ENCODE results near the gene COL23A1. TPM values are rescaled to one million over a fixed set of nuclear protein-coding genes. Genes with fewer than 3 reads are reported as not detected.

The COL23A1 gene
- total and polyA plus RNA-seq, 8 donors = 0.06 to 0.68 (median 0.33) TPM; not detected in 2

DNA sequence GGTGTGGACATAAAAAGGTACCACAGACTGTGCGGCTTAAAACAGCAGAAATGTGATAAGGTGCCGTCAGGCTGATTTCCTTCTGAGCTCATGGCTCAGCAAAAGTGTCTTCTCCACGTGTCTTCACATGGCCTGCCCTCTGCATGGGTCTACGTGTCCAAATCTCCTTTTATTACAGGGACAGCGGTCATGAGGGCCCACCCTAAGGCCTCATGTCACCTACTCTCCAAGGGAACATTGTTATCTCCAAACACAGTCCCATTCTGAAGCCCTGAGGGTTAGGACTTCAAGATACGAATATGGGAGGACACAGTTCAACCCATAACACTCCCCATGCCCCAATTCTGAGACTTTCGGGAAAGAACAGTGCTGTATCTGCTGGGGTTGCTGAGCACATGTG lies 35.2 kb downstream of the COL23A1 start:
- Histone ChIP-seq H3K4me1 (no peaks in the 10 kb centered on the region), H3K9me3 (no peaks in the 10 kb centered on the region), H3K4me3 (no peak overlapping the region), H3K27me3 (peaks cover 0 to 6% (median 0%) of the 10 kb centered on the region in 4 donors), H3K36me3 (no peaks in the 10 kb centered on the region), H3K27ac (no peak overlapping the region)
- intact Hi-C loops (cut with DNase I) = loop anchor here in 1 of 3 donors (5.0 kb wide), 1 partner anchor 278 kb away; no protein-coding TSS in a partner anchor
- FAIRE-seq = no peak
- no peak for ATAC-seq
- TF ChIP-seq, protein P1, sequence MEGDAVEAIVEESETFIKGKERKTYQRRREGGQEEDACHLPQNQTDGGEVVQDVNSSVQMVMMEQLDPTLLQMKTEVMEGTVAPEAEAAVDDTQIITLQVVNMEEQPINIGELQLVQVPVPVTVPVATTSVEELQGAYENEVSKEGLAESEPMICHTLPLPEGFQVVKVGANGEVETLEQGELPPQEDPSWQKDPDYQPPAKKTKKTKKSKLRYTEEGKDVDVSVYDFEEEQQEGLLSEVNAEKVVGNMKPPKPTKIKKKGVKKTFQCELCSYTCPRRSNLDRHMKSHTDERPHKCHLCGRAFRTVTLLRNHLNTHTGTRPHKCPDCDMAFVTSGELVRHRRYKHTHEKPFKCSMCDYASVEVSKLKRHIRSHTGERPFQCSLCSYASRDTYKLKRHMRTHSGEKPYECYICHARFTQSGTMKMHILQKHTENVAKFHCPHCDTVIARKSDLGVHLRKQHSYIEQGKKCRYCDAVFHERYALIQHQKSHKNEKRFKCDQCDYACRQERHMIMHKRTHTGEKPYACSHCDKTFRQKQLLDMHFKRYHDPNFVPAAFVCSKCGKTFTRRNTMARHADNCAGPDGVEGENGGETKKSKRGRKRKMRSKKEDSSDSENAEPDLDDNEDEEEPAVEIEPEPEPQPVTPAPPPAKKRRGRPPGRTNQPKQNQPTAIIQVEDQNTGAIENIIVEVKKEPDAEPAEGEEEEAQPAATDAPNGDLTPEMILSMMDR (IDR thresholded peaks at IDR 0.05) = no peak
- WGBS, 2 donors = 57 to 69% methylated on average over 7 of the region's 7 CpGs
- no peak for DNase-seq

DNA sequence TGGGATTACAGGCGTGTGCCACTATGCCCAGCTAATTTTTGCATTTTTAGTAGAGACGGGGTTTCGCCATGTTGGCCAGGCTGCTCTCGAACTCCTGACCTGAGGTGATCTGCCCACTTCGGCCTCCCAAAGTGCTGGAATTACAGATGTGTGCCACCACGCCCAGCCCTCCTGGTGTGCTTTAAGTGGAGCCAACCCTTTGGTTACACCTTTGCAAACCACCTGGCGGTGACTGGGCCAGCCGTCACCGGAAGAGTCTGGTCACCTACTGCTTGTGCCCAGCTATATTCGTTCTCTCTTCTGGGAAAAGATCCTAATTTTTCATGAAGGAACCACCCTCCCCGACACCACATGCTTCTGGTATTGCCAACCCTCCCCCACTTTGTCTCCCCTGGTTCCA lies 35.9 kb downstream of the COL23A1 start:
- ATAC-seq = no peak
- H3K4me1 ChIP-seq = no peaks in the 10 kb centered on the region
- DNase-seq = no peak
- peaks cover 0 to 6% (median 0%) of the 10 kb centered on the region in 4 donors for H3K27me3 ChIP-seq
- 74 to 83% methylated on average over 11 of the region's 11 CpGs for WGBS, 2 donors
- H3K27ac ChIP-seq = no peak overlapping the region
- H3K36me3 ChIP-seq = no peaks in the 10 kb centered on the region
- H3K9me3 ChIP-seq = no peaks in the 10 kb centered on the region
- intact Hi-C loops (cut with DNase I) = loop anchor here in 1 of 3 donors (5.0 kb wide), 1 partner anchor 277 kb away; no protein-coding TSS in a partner anchor
- H3K4me3 ChIP-seq = no peak overlapping the region
- FAIRE-seq = no peak
- TF ChIP-seq, protein P1 (IDR thresholded peaks at IDR 0.05) = no peak

DNA sequence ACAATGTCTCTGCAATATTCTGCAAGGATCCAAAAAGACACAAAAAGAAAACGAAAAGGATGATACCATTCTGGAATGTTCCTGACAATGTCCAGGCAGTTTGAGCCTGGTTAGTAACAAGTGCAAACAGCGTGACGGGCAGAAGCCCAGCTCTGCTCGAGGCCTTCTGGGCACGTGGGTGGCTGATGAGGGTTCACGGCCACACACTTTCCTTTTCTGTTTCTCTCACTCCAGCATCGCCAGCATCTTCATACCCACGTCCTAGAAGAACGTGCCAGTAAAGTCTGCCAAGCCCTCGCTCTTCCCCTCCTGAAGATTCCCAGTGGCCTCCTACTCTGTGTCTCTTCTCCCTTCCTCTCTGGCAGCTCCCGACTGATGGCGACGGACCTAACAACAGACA lies 36.7 kb downstream of the COL23A1 start:
- intact Hi-C loops (cut with DNase I) = loop anchor here in 1 of 3 donors (5.0 kb wide), 1 partner anchor 276 kb away; no protein-coding TSS in a partner anchor
- Histone ChIP-seq H3K9me3 (no peaks in the 10 kb centered on the region), H3K4me3 (no peak overlapping the region), H3K27me3 (peaks cover 0 to 6% (median 0%) of the 10 kb centered on the region in 4 donors), H3K4me1 (no peaks in the 10 kb centered on the region), H3K36me3 (no peaks in the 10 kb centered on the region), H3K27ac (no peak overlapping the region)
- TF ChIP-seq, protein P1 (IDR thresholded peaks at IDR 0.05) = no peak
- ATAC-seq = no peak
- no peak for DNase-seq
- WGBS, 2 donors = 56 to 62% methylated on average over 13 of the region's 13 CpGs
- no peak for FAIRE-seq

DNA sequence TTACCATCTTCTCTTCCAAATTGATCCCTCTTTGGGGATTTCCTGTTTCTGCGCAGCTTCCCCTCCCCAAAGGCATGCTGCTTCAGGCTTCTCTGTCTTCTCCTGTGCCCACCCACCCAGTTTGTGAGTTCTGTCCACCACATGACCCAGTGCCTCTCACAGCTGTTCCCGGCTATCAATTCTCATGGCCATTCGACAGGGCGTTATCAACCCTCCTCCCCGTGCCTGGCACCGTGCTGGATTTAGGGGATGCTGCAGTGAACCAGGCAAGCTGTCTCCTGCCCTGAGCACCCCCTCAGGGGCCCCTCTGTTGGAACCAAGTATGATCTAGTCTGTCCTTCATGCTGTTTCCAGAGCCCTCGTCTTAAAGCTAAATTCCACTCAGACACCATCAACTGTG lies 38.7 kb downstream of the COL23A1 start:
- Histone ChIP-seq H3K4me1 (no peaks in the 10 kb centered on the region), H3K27ac (no peak overlapping the region), H3K27me3 (peaks cover 0 to 6% (median 0%) of the 10 kb centered on the region in 4 donors), H3K36me3 (no peaks in the 10 kb centered on the region), H3K4me3 (no peak overlapping the region), H3K9me3 (no peaks in the 10 kb centered on the region)
- no peak for ATAC-seq
- TF ChIP-seq, protein P1 (IDR thresholded peaks at IDR 0.05) = peak in 1 of 4 donors; percentile 4
- 42 to 62% methylated on average over 7 of the region's 7 CpGs for WGBS, 2 donors
- no peak for DNase-seq
- intact Hi-C loops (cut with DNase I) = loop anchor here in 1 of 3 donors (5.0 kb wide), 1 partner anchor 274 kb away; no protein-coding TSS in a partner anchor
- FAIRE-seq = no peak

DNA sequence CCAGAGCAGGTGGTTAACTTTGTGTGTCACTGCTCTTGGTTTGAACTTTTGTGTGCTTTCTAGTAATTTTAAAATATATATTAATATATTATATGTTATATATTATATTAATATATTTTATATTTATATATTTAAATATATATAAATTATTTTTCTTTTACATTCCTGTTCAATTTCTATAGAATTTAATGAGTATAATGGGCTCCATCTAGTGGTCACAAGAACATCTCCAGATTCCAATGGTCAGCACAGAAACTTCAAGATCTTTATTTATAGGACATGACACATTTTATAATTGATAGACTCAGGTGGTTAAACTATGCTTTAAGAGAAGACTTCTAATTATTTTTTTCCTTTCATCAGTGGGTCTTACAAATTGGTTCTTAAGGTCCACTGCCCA lies 39.1 kb downstream of the COL23A1 start:
- no peaks in the 10 kb centered on the region for H3K9me3 ChIP-seq
- FAIRE-seq (peak; percentile 99), ATAC-seq (peak in 1 of 4 donors; percentile 50), DNase-seq (no peak)
- no peaks in the 10 kb centered on the region for H3K36me3 ChIP-seq
- intact Hi-C loops (cut with DNase I) = loop anchor here in 1 of 3 donors (5.0 kb wide), 1 partner anchor 274 kb away; no protein-coding TSS in a partner anchor
- TF ChIP-seq, protein P1 (IDR thresholded peaks at IDR 0.05) = peak; percentile 17 to 34 (median 22)
- no peak overlapping the region for H3K27ac ChIP-seq
- peaks cover 0 to 6% (median 0%) of the 10 kb centered on the region in 4 donors for H3K27me3 ChIP-seq
- H3K4me3 ChIP-seq = no peak overlapping the region
- H3K4me1 ChIP-seq = no peaks in the 10 kb centered on the region
